ENCODE results near the gene COA3.

DNA sequence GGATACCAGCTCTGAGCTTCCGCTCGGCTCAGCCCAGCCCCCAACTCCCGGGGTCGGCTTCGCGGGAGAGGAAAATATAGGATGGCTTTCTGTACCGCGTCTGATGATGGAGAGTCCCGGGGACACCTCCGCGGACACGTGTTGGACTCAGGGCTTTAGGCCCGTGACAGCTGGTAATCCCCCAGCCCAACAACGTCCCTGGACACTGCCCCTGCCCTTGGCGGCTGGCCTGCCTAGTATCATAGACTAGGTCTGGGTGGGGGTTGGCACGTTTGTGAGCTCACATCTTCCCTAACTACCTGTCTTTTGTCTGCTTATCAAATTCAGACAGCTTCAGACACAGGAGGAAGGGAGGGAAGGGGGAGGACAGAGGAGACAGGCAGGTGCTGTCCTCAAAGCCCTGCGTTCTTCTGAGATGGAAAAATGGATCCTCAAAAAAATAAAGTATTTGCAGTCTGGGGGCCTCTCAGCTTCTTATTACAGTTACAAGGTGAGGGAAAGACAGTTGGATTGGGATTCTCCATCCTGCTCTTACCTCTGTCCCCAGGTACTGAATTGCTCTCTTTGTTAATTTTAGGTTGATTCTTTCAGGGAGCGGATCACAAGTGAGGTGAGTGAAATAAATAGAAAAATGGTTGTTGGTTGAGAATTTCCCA, 35.4 kb upstream of the COA3 start:
- TF ChIP-seq POLR2AphosphoS5 (IDR thresholded peaks at IDR 0.05) = no peak
- TF ChIP-seq, protein P1, sequence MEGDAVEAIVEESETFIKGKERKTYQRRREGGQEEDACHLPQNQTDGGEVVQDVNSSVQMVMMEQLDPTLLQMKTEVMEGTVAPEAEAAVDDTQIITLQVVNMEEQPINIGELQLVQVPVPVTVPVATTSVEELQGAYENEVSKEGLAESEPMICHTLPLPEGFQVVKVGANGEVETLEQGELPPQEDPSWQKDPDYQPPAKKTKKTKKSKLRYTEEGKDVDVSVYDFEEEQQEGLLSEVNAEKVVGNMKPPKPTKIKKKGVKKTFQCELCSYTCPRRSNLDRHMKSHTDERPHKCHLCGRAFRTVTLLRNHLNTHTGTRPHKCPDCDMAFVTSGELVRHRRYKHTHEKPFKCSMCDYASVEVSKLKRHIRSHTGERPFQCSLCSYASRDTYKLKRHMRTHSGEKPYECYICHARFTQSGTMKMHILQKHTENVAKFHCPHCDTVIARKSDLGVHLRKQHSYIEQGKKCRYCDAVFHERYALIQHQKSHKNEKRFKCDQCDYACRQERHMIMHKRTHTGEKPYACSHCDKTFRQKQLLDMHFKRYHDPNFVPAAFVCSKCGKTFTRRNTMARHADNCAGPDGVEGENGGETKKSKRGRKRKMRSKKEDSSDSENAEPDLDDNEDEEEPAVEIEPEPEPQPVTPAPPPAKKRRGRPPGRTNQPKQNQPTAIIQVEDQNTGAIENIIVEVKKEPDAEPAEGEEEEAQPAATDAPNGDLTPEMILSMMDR (IDR thresholded peaks at IDR 0.05) = no peak
- TF ChIP-seq EP300 (IDR thresholded peaks at IDR 0.05) = no peak
- TF ChIP-seq POLR2A (IDR thresholded peaks at IDR 0.05) = no peak

Data from sigmoid colon (tissue), 4 donors.